ENCODE results near the gene RXYLT1.

The RXYLT1 gene

GRCh38 chr12:63811755-63812154, 32.0 kb downstream of the RXYLT1 start:
- H3K4me2 ChIP-seq (ENCODE audit: low read length, poor library complexity, severe bottlenecking): no peak overlapping the region
- no peak overlapping the region for H3K9ac ChIP-seq (ENCODE audit: low read length)
- no peak overlapping the region for H2BK5ac ChIP-seq (ENCODE audit: low read depth, low read length, poor library complexity, severe bottlenecking)
- H3K14ac ChIP-seq (ENCODE audit: low read length in 2 of 2): no peak overlapping the region
- no peak overlapping the region for H3K18ac ChIP-seq (ENCODE audit: low read depth in 1 of 2, low read length in 2 of 2)
- H3K4ac ChIP-seq (ENCODE audit: low read depth in 1 of 2, low read length in 2 of 2): no peak overlapping the region
- H3K27me3 ChIP-seq (ENCODE audit: control insufficient read depth in 1 of 2, insufficient read depth in 1 of 2, low read length in 2 of 2): no peaks in the 10 kb centered on the region
- H2AFZ ChIP-seq (ENCODE audit: low read depth, low read length): no peak overlapping the region
- H3K79me1 ChIP-seq (replicated peaks; ENCODE audit: low read length, poor library complexity, severe bottlenecking): no peaks in the 10 kb centered on the region
- peaks cover 6 to 26% of the 10 kb centered on the region in 2 experiments for H3K36me3 ChIP-seq (ENCODE audit: control insufficient read depth in 1 of 2, insufficient read depth in 2 of 2, low read depth in 1 of 2, low read length in 2 of 2)
- H3K4me3 ChIP-seq (ENCODE audit: insufficient read depth in 1 of 2, low read depth in 1 of 2, low read length in 2 of 2): no peak overlapping the region
- 97% methylated on average over 2 of the region's 2 CpGs for WGBS
- H3K23ac ChIP-seq (ENCODE audit: low read length in 2 of 2): no peak overlapping the region
- no peak overlapping the region for H2BK12ac ChIP-seq (ENCODE audit: low read length in 2 of 2)
- no peak overlapping the region for H4K8ac ChIP-seq (ENCODE audit: low read length)
- no peak overlapping the region for H2AK5ac ChIP-seq (ENCODE audit: low read length, severe bottlenecking)
- no peak overlapping the region for H4K91ac ChIP-seq (ENCODE audit: low read length)
- no peak overlapping the region for H2BK15ac ChIP-seq (ENCODE audit: low read depth, poor library complexity, severe bottlenecking)
- peaks cover 11% of the 10 kb centered on the region for H3K4me1 ChIP-seq (ENCODE audit: control insufficient read depth, insufficient read depth, low read depth, low read length)
- DNase-seq: no peak
- H3K27ac ChIP-seq (ENCODE audit: low read length, poor library complexity, severe bottlenecking): peak overlapping the region; percentile 34
- no peaks in the 10 kb centered on the region for H3K9me3 ChIP-seq (ENCODE audit: control insufficient read depth, low read length)
- H2BK120ac ChIP-seq (ENCODE audit: low read depth, low read length): no peak overlapping the region

- Histone ChIP-seq H3K79me1 (replicated peaks; ENCODE audit: low read length, poor library complexity, severe bottlenecking) (no peaks in the 10 kb centered on the region), H4K8ac (ENCODE audit: low read length) (no peak overlapping the region), H3K27ac (ENCODE audit: low read length, poor library complexity, severe bottlenecking) (peak overlapping the region; percentile 52), H3K4me1 (ENCODE audit: control insufficient read depth, insufficient read depth, low read depth, low read length) (peaks cover 11% of the 10 kb centered on the region), H3K4me3 (ENCODE audit: insufficient read depth in 1 of 2, low read depth in 1 of 2, low read length in 2 of 2) (no peak overlapping the region), H4K91ac (ENCODE audit: low read length) (no peak overlapping the region), H2BK15ac (ENCODE audit: low read depth, poor library complexity, severe bottlenecking) (no peak overlapping the region), H2BK5ac (ENCODE audit: low read depth, low read length, poor library complexity, severe bottlenecking) (no peak overlapping the region), H2AFZ (ENCODE audit: low read depth, low read length) (no peak overlapping the region), H2BK120ac (ENCODE audit: low read depth, low read length) (no peak overlapping the region), H2AK5ac (ENCODE audit: low read length, severe bottlenecking) (no peak overlapping the region), H2BK12ac (ENCODE audit: low read length in 2 of 2) (no peak overlapping the region), H3K4me2 (ENCODE audit: low read length, poor library complexity, severe bottlenecking) (no peak overlapping the region), H3K14ac (ENCODE audit: low read length in 2 of 2) (no peak overlapping the region), H3K9ac (ENCODE audit: low read length) (no peak overlapping the region), H3K36me3 (ENCODE audit: control insufficient read depth in 1 of 2, insufficient read depth in 2 of 2, low read depth in 1 of 2, low read length in 2 of 2) (peaks cover 0 to 5% of the 10 kb centered on the region in 2 experiments), H3K18ac (ENCODE audit: low read depth in 1 of 2, low read length in 2 of 2) (no peak overlapping the region), H3K23ac (ENCODE audit: low read length in 2 of 2) (no peak overlapping the region), H3K9me3 (ENCODE audit: control insufficient read depth, low read length) (no peaks in the 10 kb centered on the region), H3K4ac (ENCODE audit: low read depth in 1 of 2, low read length in 2 of 2) (no peak overlapping the region), H3K27me3 (ENCODE audit: control insufficient read depth in 1 of 2, insufficient read depth in 1 of 2, low read length in 2 of 2) (no peaks in the 10 kb centered on the region)
- WGBS: 96% methylated on average over 4 of the region's 4 CpGs
- DNase-seq: no peak
Observed at GRCh38 chr12:63814146-63814772, 34.5 kb downstream of the RXYLT1 start.

GRCh38 chr12:63815482-63815852, 35.8 kb downstream of the RXYLT1 start:
- H2BK12ac ChIP-seq (ENCODE audit: low read length in 2 of 2): no peak overlapping the region
- no peak overlapping the region for H3K4me2 ChIP-seq (ENCODE audit: low read length, poor library complexity, severe bottlenecking)
- no peaks in the 10 kb centered on the region for H3K36me3 ChIP-seq (ENCODE audit: control insufficient read depth in 1 of 2, insufficient read depth in 2 of 2, low read depth in 1 of 2, low read length in 2 of 2)
- no peak for DNase-seq
- no peak overlapping the region for H2BK15ac ChIP-seq (ENCODE audit: low read depth, poor library complexity, severe bottlenecking)
- H3K14ac ChIP-seq (ENCODE audit: low read length in 2 of 2): no peak overlapping the region
- H2AK5ac ChIP-seq (ENCODE audit: low read length, severe bottlenecking): no peak overlapping the region
- no peak overlapping the region for H3K4ac ChIP-seq (ENCODE audit: low read depth in 1 of 2, low read length in 2 of 2)
- no peak overlapping the region for H3K23ac ChIP-seq (ENCODE audit: low read length in 2 of 2)
- no peak overlapping the region for H3K9ac ChIP-seq (ENCODE audit: low read length)
- no peaks in the 10 kb centered on the region for H3K79me1 ChIP-seq (replicated peaks; ENCODE audit: low read length, poor library complexity, severe bottlenecking)
- H3K4me3 ChIP-seq (ENCODE audit: insufficient read depth in 1 of 2, low read depth in 1 of 2, low read length in 2 of 2): no peak overlapping the region
- no peak overlapping the region for H3K18ac ChIP-seq (ENCODE audit: low read depth in 1 of 2, low read length in 2 of 2)
- 94% methylated on average over 2 of the region's 3 CpGs for WGBS
- H2BK120ac ChIP-seq (ENCODE audit: low read depth, low read length): no peak overlapping the region
- no peaks in the 10 kb centered on the region for H3K27me3 ChIP-seq (ENCODE audit: control insufficient read depth in 1 of 2, insufficient read depth in 1 of 2, low read length in 2 of 2)
- H4K91ac ChIP-seq (ENCODE audit: low read length): no peak overlapping the region
- no peaks in the 10 kb centered on the region for H3K9me3 ChIP-seq (ENCODE audit: control insufficient read depth, low read length)
- H3K27ac ChIP-seq (ENCODE audit: low read length, poor library complexity, severe bottlenecking): no peak overlapping the region
- no peak overlapping the region for H2AFZ ChIP-seq (ENCODE audit: low read depth, low read length)
- no peak overlapping the region for H4K8ac ChIP-seq (ENCODE audit: low read length)
- H3K4me1 ChIP-seq (ENCODE audit: control insufficient read depth, insufficient read depth, low read depth, low read length): peaks cover 11% of the 10 kb centered on the region
- no peak overlapping the region for H2BK5ac ChIP-seq (ENCODE audit: low read depth, low read length, poor library complexity, severe bottlenecking)

- DNase-seq: no peak
- no peak overlapping the region for H3K18ac ChIP-seq (ENCODE audit: low read depth in 1 of 2, low read length in 2 of 2)
- H4K8ac ChIP-seq (ENCODE audit: low read length): no peak overlapping the region
- WGBS: 82% methylated on average over 6 of the region's 6 CpGs
- no peak overlapping the region for H2AFZ ChIP-seq (ENCODE audit: low read depth, low read length)
- no peak overlapping the region for H3K4me3 ChIP-seq (ENCODE audit: insufficient read depth in 1 of 2, low read depth in 1 of 2, low read length in 2 of 2)
- no peak overlapping the region for H2BK15ac ChIP-seq (ENCODE audit: low read depth, poor library complexity, severe bottlenecking)
- no peak overlapping the region for H3K4ac ChIP-seq (ENCODE audit: low read depth in 1 of 2, low read length in 2 of 2)
- H3K9ac ChIP-seq (ENCODE audit: low read length): no peak overlapping the region
- H2BK12ac ChIP-seq (ENCODE audit: low read length in 2 of 2): no peak overlapping the region
- peaks cover 11% of the 10 kb centered on the region for H3K4me1 ChIP-seq (ENCODE audit: control insufficient read depth, insufficient read depth, low read depth, low read length)
- H4K91ac ChIP-seq (ENCODE audit: low read length): no peak overlapping the region
- H2AK5ac ChIP-seq (ENCODE audit: low read length, severe bottlenecking): no peak overlapping the region
- H3K23ac ChIP-seq (ENCODE audit: low read length in 2 of 2): no peak overlapping the region
- H2BK120ac ChIP-seq (ENCODE audit: low read depth, low read length): no peak overlapping the region
- no peak overlapping the region for H3K4me2 ChIP-seq (ENCODE audit: low read length, poor library complexity, severe bottlenecking)
- H2BK5ac ChIP-seq (ENCODE audit: low read depth, low read length, poor library complexity, severe bottlenecking): no peak overlapping the region
- H3K14ac ChIP-seq (ENCODE audit: low read length in 2 of 2): no peak overlapping the region
- H3K36me3 ChIP-seq (ENCODE audit: control insufficient read depth in 1 of 2, insufficient read depth in 2 of 2, low read depth in 1 of 2, low read length in 2 of 2): no peaks in the 10 kb centered on the region
- no peaks in the 10 kb centered on the region for H3K79me1 ChIP-seq (replicated peaks; ENCODE audit: low read length, poor library complexity, severe bottlenecking)
- H3K9me3 ChIP-seq (ENCODE audit: control insufficient read depth, low read length): no peaks in the 10 kb centered on the region
- no peaks in the 10 kb centered on the region for H3K27me3 ChIP-seq (ENCODE audit: control insufficient read depth in 1 of 2, insufficient read depth in 1 of 2, low read length in 2 of 2)
- no peak overlapping the region for H3K27ac ChIP-seq (ENCODE audit: low read length, poor library complexity, severe bottlenecking)
Observed at GRCh38 chr12:63816031-63816430, 36.3 kb downstream of the RXYLT1 start.

Measured in mesenchymal stem cell (in vitro differentiated cells and primary cell).